GM19455 (cell line): ENCODE measurements around the gene PDZD8.
"Not testable (repeated sequence)": the region's sequence is repeated elsewhere in the genome, so short reads cannot be mapped to it uniquely, and the experiment has no call there.

ENCODE experiments used
- ATAC-seq: cut with Tn5 transposase; IDR thresholded peaks from one replicate; pipeline ENCODE4 v1.9.1; 2021; ENCODE audit not compliant: unreplicated experiment

Gene PDZD8

GRCh38 chr10:117350909-117351308 is 24.3 kb downstream of the PDZD8 start:
- peak; percentile 78 for ATAC-seq

GRCh38 chr10:117348236-117348635 is 27.0 kb downstream of the PDZD8 start:
- no peak for ATAC-seq

GRCh38 chr10:117346574-117346973 is 28.7 kb downstream of the PDZD8 start:
- no peak for ATAC-seq

GRCh38 chr10:117345143-117345542 is 30.1 kb downstream of the PDZD8 start:
- ATAC-seq, result no peak

GRCh38 chr10:117342641-117343040 is 32.6 kb downstream of the PDZD8 start:
- peak; percentile 13 for ATAC-seq

- ATAC-seq, result no peak
Observed at GRCh38 chr10:117341061-117341460, 34.2 kb downstream of the PDZD8 start.

GRCh38 chr10:117339979-117340378 is 35.3 kb downstream of the PDZD8 start:
- ATAC-seq, result no peak

- ATAC-seq, result no peak
Observed at GRCh38 chr10:117339578-117339977, 35.7 kb downstream of the PDZD8 start.

- ATAC-seq, result no peak
Observed at GRCh38 chr10:117334926-117335325, 40.3 kb downstream of the PDZD8 start.

- no peak for ATAC-seq
Observed at GRCh38 chr10:117334066-117334465, 41.2 kb downstream of the PDZD8 start.

GRCh38 chr10:117327262-117327661 is 48.0 kb downstream of the PDZD8 start:
- no peak for ATAC-seq

- ATAC-seq, result no peak
Observed at GRCh38 chr10:117324367-117324766, 50.9 kb downstream of the PDZD8 start.

- no peak for ATAC-seq
Observed at GRCh38 chr10:117322260-117322659, 53.0 kb downstream of the PDZD8 start.

GRCh38 chr10:117320050-117320665 is 55.1 kb downstream of the PDZD8 start:
- ATAC-seq, result no peak

GRCh38 chr10:117318909-117319308 is 56.3 kb downstream of the PDZD8 start:
- ATAC-seq, result no peak

- no peak for ATAC-seq
Observed at GRCh38 chr10:117316701-117317100, 58.5 kb downstream of the PDZD8 start.

- no peak for ATAC-seq
Observed at GRCh38 chr10:117313641-117314040, 61.6 kb downstream of the PDZD8 start.

- no peak for ATAC-seq
Observed at GRCh38 chr10:117312430-117312829, 62.8 kb downstream of the PDZD8 start.

- no peak for ATAC-seq
Observed at GRCh38 chr10:117311261-117311660, 64.0 kb downstream of the PDZD8 start.

GRCh38 chr10:117306674-117307073 is 68.6 kb downstream of the PDZD8 start:
- no peak for ATAC-seq

GRCh38 chr10:117303451-117303850 is 71.8 kb downstream of the PDZD8 start:
- not testable (repeated sequence) for ATAC-seq

GRCh38 chr10:117300671-117301070 is 74.6 kb downstream of the PDZD8 start:
- ATAC-seq, result no peak

GRCh38 chr10:117299435-117299834 is 75.8 kb downstream of the PDZD8 start:
- ATAC-seq, result no peak
